HCT116 (cell line): ENCODE data around the gene COL28A1. TPM values are rescaled to one million over a fixed set of nuclear protein-coding genes. Genes with fewer than 3 reads are reported as not detected.

Source experiments
- ATAC-seq: fragments of 200-7000 bp; cut with Tn5 transposase; 2 replicates; pipeline ENCODE4 v1.9.1; 2020; ENCODE audit warnings: mild to moderate bottlenecking, moderate library complexity
- BruUV-seq: library from RNA; stranded (reverse); fragments of 400-500 nt; replicated peaks from 2 replicates; lab custom pipeline; 2021; lab: Mats Ljungman, UMichigan
- CTCF ChIA-PET: fragments of 300-600 bp; sonication (Branson Sonifier 250); formaldehyde crosslinking; loops from one replicate; lab custom pipeline; 2021; ENCODE audit warnings: antibody characterized with exemption; lab: Charles Lee
- POLR2A ChIA-PET: fragments of 300-600, 350-600 bp; sonication (Branson Sonifier 250); formaldehyde crosslinking; loops from one replicate; lab custom pipeline; 2021; ENCODE audit warnings: antibody characterized with exemption; lab: Charles Lee
- RAD21 ChIA-PET, 2 experiments: fragments of 300-600 bp; sonication (Branson Sonifier 250); formaldehyde crosslinking; loops; one replicate each; lab custom pipeline; 2023; ENCODE audit warnings: low total read pairs in 2 of 2; ENCODE audit not compliant: uncharacterized antibody in 2 of 2, unreplicated experiment in 2 of 2, low non-redundant PET in 1 of 2; lab: Charles Lee
- DNase-seq: peaks from one replicate; pipeline ENCODE4 v3.0.0-alpha.2; 2010; ENCODE audit warnings: low read depth, low spot score
- H2AFZ ChIP-seq: fragments of 200-600 bp; shearing (Covaris generic), sonication (generic); 2 replicates; pipeline ENCODE4 v1.6.1; 2017; ENCODE audit warnings: low read depth, mixed run types, mixed read lengths, antibody characterized with exemption, low read length; ENCODE audit not compliant: poor library complexity, severe bottlenecking
- H3K27ac ChIP-seq: 2 replicates; pipeline ENCODE4 v1.5.1; 2012; ENCODE audit warnings: low read depth, low read length
- H3K27me3 ChIP-seq: fragments of 200-600 bp; sonication (generic); 2 replicates; pipeline ENCODE4 v1.6.1; 2016; ENCODE audit warnings: mixed run types, low read length, mixed read lengths; ENCODE audit not compliant: insufficient read depth
- H3K36me3 ChIP-seq, 2 experiments: fragments of 200-500 bp in 1 of 2; fragments of 200-600 bp in 1 of 2; sonication (Bioruptor generic) in 1 of 2; sonication (generic) in 1 of 2; 2 replicates each; pipeline versions ENCODE4 v1.5.1 to v1.6.1; 2014 to 2016; ENCODE audit warnings: low read length in 2 of 2, inconsistent platforms in 1 of 2, mixed read lengths in 1 of 2, mixed run types in 1 of 2; ENCODE audit not compliant: insufficient read depth in 2 of 2, control insufficient read depth in 1 of 2
- H3K4me1 ChIP-seq, 2 experiments: fragments of 200-600 bp in 1 of 2; sonication (generic) in 1 of 2; 2 replicates each; pipeline versions ENCODE4 v1.5.1 to v1.6.1; 2012 to 2017; ENCODE audit warnings: low read length in 2 of 2, inconsistent platforms in 1 of 2, mild to moderate bottlenecking in 1 of 2, mixed read lengths in 1 of 2, mixed run types in 1 of 2, moderate library complexity in 1 of 2; ENCODE audit not compliant: insufficient read depth in 2 of 2, control insufficient read depth in 1 of 2
- H3K4me2 ChIP-seq: fragments of 200-600 bp; sonication (generic); 2 replicates; pipeline ENCODE4 v1.6.1; 2017; ENCODE audit warnings: mixed run types, low read length, mixed read lengths
- H3K4me3 ChIP-seq, 2 experiments: fragments of 200-600 bp in 1 of 2; sonication (generic) in 1 of 2; replicated peaks in 1 of 2; 2 replicates each; pipeline ENCODE4 v1.5.1; 2011 to 2016; ENCODE audit warnings: low read length in 2 of 2, control low read depth in 1 of 2, low read depth in 1 of 2, mild to moderate bottlenecking in 1 of 2, mixed read lengths in 1 of 2, mixed run types in 1 of 2
- H3K79me2 ChIP-seq: fragments of 200-600 bp; sonication (generic); 2 replicates; pipeline ENCODE4 v1.6.1; 2017; ENCODE audit warnings: mild to moderate bottlenecking, mixed run types, low read length, moderate library complexity, mixed read lengths; ENCODE audit not compliant: insufficient read depth
- H3K9ac ChIP-seq: fragments of 200-600 bp; sonication (generic); 2 replicates; pipeline ENCODE4 v1.6.1; 2016; ENCODE audit warnings: low read length, mixed read lengths
- H3K9me2 ChIP-seq: fragments of 200-600 bp; sonication (generic), shearing (Covaris generic); 2 replicates; pipeline ENCODE4 v1.6.1; 2017; ENCODE audit warnings: mixed run types, mild to moderate bottlenecking, moderate library complexity; ENCODE audit not compliant: insufficient read depth
- H3K9me3 ChIP-seq, 2 experiments: fragments of 200-500 bp in 1 of 2; fragments of 200-600 bp in 1 of 2; sonication (Bioruptor generic) in 1 of 2; sonication (generic) in 1 of 2; 2 replicates each; pipeline ENCODE4 v1.6.1; 2014 to 2017; ENCODE audit warnings: low read length in 2 of 2, mixed read lengths in 2 of 2, inconsistent platforms in 1 of 2, low read depth in 1 of 2, mild to moderate bottlenecking in 1 of 2, mixed run types in 1 of 2, moderate library complexity in 1 of 2; ENCODE audit not compliant: control insufficient read depth in 1 of 2, insufficient read depth in 1 of 2
- H4K20me1 ChIP-seq: fragments of 200-600 bp; sonication (generic), shearing (Covaris generic); 2 replicates; pipeline ENCODE4 v1.6.1; 2017; ENCODE audit warnings: mixed run types, mild to moderate bottlenecking, moderate library complexity; ENCODE audit not compliant: insufficient read depth
- CBX3 ChIP-seq: IDR thresholded peaks from 2 replicates; pipeline ENCODE4 v1.6.1; 2012; ENCODE audit warnings: low read depth
- CEBPB ChIP-seq: IDR thresholded peaks from 2 replicates; pipeline ENCODE4 v1.6.1; 2012; ENCODE audit warnings: low read depth
- EGR1 ChIP-seq: IDR thresholded peaks from 2 replicates; pipeline ENCODE4 v1.6.1; 2012; ENCODE audit warnings: low read depth
- JUND ChIP-seq: IDR thresholded peaks from 2 replicates; pipeline ENCODE4 v1.6.1; 2012
- POLR2A ChIP-seq: IDR thresholded peaks from 2 replicates; pipeline ENCODE4 v1.7.0; 2011; ENCODE audit warnings: borderline replicate concordance; ENCODE audit not compliant: insufficient read depth, insufficient read length; ENCODE audit errors: extremely low read depth
- RAD21 ChIP-seq: IDR thresholded peaks from 2 replicates; pipeline ENCODE4 v1.6.1; 2012; ENCODE audit warnings: low read depth, mild to moderate bottlenecking
- SIN3A ChIP-seq: IDR thresholded peaks from 2 replicates; pipeline ENCODE4 v1.6.1; 2012; ENCODE audit warnings: low read depth
- ZFX ChIP-seq: fragments of 450-650 bp; IDR thresholded peaks from 2 replicates; pipeline ENCODE4 v1.6.1; 2017
- ZNF274 ChIP-seq: fragments of 200-500 bp; sonication (Bioruptor generic); IDR thresholded peaks from 2 replicates; pipeline ENCODE4 v1.6.1; 2014; ENCODE audit warnings: mild to moderate bottlenecking, low read depth, low read length, inconsistent platforms
- intact Hi-C: fragments of 100-400 bp; cut with micrococcal nuclease; formaldehyde crosslinking; loops from 2 replicates; pipeline ENCODE4 v1.10.0; 2022
- total RNA-seq: library from RNA; stranded (reverse); gene quantifications from one replicate; pipeline ENCODE4 v1.2.1, GENCODE V29; 2021; ENCODE audit not compliant: unreplicated experiment
- TF ChIP-seq, protein P1 (sequence below): IDR thresholded peaks from 2 replicates; pipeline ENCODE4 v1.6.1; 2012
- TF ChIP-seq, protein P2 (sequence below): IDR thresholded peaks from 2 replicates; pipeline ENCODE4 v1.6.1; 2012; ENCODE audit warnings: low read depth

Gene COL28A1
- total RNA-seq, 1 experiment from 2014 or later = 0.12 TPM

DNA sequence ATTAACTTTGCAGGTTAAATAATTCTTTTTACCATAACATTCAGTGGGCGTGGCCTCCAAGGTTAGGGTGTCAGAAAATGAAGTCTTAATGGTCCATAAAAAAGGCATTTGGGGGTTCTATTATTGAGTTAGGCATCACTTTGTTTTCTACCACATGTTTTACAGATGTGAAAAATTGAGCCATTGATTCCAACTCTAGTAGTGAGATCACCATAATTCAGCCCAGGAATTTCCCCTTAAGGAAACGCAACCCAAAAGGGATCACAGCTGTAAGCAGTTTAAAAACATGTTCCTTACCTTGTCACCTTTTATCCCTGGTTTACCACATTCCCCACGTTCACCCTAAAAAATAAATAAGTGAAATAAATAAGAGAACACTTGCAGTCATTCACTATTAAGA is 24.9 kb downstream of the COL28A1 start:
- ChIA-PET CTCF (no interaction called here), RAD21 (no interaction called here), POLR2A (no interaction called here)
- BruUV-seq = no TSS peak
- Histone ChIP-seq H3K9ac (no peak overlapping the region), H3K4me1 (no peaks in the 10 kb centered on the region), H3K9me3 (no peaks in the 10 kb centered on the region), H3K36me3 (no peaks in the 10 kb centered on the region), H3K27ac (no peak overlapping the region), H3K4me3 (no peak overlapping the region), H3K4me2 (no peak overlapping the region), H2AFZ (no peak overlapping the region), H3K27me3 (no peaks in the 10 kb centered on the region), H3K79me2 (no peaks in the 10 kb centered on the region), H4K20me1 (no peaks in the 10 kb centered on the region), H3K9me2 (no peaks in the 10 kb centered on the region)
- no peak for TF ChIP-seq RAD21
- TF ChIP-seq EGR1 = no peak
- no peak for TF ChIP-seq POLR2A
- no peak for TF ChIP-seq JUND
- TF ChIP-seq ZFX = no peak
- TF ChIP-seq CEBPB = no peak
- TF ChIP-seq ZNF274 = no peak
- no peak for TF ChIP-seq CBX3
- TF ChIP-seq, protein P1, sequence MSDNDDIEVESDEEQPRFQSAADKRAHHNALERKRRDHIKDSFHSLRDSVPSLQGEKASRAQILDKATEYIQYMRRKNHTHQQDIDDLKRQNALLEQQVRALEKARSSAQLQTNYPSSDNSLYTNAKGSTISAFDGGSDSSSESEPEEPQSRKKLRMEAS = no peak
- TF ChIP-seq, protein P2, sequence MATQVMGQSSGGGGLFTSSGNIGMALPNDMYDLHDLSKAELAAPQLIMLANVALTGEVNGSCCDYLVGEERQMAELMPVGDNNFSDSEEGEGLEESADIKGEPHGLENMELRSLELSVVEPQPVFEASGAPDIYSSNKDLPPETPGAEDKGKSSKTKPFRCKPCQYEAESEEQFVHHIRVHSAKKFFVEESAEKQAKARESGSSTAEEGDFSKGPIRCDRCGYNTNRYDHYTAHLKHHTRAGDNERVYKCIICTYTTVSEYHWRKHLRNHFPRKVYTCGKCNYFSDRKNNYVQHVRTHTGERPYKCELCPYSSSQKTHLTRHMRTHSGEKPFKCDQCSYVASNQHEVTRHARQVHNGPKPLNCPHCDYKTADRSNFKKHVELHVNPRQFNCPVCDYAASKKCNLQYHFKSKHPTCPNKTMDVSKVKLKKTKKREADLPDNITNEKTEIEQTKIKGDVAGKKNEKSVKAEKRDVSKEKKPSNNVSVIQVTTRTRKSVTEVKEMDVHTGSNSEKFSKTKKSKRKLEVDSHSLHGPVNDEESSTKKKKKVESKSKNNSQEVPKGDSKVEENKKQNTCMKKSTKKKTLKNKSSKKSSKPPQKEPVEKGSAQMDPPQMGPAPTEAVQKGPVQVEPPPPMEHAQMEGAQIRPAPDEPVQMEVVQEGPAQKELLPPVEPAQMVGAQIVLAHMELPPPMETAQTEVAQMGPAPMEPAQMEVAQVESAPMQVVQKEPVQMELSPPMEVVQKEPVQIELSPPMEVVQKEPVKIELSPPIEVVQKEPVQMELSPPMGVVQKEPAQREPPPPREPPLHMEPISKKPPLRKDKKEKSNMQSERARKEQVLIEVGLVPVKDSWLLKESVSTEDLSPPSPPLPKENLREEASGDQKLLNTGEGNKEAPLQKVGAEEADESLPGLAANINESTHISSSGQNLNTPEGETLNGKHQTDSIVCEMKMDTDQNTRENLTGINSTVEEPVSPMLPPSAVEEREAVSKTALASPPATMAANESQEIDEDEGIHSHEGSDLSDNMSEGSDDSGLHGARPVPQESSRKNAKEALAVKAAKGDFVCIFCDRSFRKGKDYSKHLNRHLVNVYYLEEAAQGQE = no peak
- TF ChIP-seq SIN3A = no peak
- no peak for DNase-seq
- intact Hi-C loops = no loop called here
- ATAC-seq = no peak
